ENCODE data around the gene WFDC2.

Gene WFDC2, protein sequence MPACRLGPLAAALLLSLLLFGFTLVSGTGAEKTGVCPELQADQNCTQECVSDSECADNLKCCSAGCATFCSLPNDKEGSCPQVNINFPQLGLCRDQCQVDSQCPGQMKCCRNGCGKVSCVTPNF

DNA sequence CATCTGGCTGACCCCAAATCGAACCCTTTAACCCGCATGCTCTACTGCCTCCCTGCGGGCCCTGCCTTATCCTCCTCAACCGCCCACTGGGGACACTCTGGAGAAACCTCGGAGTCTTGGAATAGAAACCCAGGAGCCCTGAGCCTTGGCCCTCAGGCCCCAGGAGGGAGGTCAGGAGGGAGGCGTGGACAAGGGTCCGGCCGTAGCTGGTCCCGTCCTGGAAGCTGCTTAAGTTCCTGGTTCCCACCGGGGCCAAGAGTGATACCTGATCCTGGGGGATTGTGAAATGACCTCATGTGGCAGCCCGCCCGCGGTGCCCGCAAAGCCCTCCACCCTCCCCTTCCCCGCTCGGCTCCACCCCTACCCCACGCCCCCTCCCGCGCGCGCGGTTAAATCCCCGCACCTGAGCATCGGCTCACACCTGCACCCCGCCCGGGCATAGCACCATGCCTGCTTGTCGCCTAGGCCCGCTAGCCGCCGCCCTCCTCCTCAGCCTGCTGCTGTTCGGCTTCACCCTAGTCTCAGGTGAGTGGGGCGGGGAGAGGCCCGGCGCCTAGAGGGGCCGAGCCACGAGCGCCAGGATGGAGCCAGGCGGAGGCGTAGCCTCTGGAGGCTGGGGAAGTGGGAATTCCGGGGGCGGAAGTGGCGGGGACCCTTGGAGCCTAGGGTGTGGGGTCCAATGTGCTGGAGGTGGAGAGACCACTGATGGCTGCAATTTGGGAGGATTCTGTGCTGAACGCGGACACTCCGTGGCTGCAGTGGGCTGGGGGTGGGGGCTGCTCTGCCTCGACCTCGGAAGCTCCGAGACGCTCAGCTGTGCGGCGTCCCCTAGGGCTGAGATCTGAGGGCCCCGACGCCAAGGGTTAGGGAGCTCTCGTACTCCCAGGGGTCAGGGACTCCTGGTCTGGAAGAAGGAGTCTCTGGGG, at the start of gene WFDC2:
TSS of gene WFDC2 (plus strand) at position 418 of the 926 bp plus-strand sequence. CDS start at position 447, 29 bp downstream.
- TF ChIP-seq, protein P1, sequence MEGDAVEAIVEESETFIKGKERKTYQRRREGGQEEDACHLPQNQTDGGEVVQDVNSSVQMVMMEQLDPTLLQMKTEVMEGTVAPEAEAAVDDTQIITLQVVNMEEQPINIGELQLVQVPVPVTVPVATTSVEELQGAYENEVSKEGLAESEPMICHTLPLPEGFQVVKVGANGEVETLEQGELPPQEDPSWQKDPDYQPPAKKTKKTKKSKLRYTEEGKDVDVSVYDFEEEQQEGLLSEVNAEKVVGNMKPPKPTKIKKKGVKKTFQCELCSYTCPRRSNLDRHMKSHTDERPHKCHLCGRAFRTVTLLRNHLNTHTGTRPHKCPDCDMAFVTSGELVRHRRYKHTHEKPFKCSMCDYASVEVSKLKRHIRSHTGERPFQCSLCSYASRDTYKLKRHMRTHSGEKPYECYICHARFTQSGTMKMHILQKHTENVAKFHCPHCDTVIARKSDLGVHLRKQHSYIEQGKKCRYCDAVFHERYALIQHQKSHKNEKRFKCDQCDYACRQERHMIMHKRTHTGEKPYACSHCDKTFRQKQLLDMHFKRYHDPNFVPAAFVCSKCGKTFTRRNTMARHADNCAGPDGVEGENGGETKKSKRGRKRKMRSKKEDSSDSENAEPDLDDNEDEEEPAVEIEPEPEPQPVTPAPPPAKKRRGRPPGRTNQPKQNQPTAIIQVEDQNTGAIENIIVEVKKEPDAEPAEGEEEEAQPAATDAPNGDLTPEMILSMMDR (IDR thresholded peaks at IDR 0.05): no peak

DNA sequence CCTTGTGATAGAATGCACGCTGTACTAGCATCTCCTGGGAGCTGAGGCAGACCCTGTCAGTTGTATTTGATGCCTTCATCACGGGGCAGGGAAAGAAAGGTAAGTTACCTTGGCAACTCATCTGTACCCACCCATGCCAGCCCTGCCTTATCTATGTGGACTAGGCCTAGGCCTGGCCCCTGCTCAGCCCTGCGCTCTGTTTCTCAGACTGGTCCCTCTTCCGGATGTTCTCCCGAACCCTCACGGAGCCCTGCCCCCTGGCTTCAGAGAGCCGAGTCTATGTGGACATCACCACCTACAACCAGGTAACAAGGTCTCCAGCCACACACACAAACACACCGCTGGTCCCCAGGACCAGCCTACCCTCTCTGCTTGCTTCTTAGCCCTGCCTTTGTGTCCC, 49.4 kb upstream of the WFDC2 start:
- TF ChIP-seq, protein P1 (IDR thresholded peaks at IDR 0.05): no peak

DNA sequence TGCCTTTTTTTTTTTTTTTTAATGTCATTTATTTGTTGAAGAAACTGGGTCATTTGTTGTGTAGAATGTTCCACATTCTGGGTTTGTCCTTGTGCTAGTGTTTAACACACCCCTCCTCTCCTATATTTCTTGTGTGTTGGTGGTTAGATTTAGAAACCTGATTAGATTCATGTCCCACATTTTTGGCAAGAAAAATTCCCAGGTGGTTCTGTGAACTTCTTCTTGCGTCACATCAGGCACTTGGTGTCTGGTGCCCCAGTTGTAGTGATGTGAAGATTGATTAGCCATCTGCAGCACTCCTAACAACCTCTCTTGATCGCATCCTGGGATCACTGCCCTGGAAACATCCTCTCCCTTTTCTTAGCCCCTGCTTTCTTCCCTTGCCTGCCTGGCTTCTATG, 45.9 kb upstream of the WFDC2 start:
- TF ChIP-seq, protein P1 (IDR thresholded peaks at IDR 0.05): no peak

DNA sequence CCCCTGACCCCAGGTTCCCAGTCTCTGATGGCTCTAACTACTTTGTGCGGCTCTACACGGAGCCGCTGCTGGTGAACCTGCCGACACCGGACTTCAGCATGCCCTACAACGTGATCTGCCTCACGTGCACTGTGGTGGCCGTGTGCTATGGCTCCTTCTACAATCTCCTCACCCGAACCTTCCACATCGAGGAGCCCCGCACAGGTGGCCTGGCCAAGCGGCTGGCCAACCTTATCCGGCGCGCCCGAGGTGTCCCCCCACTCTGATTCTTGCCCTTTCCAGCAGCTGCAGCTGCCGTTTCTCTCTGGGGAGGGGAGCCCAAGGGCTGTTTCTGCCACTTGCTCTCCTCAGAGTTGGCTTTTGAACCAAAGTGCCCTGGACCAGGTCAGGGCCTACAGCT, 44.0 kb upstream of the WFDC2 start:
- TF ChIP-seq, protein P1 (IDR thresholded peaks at IDR 0.05): no peak

DNA sequence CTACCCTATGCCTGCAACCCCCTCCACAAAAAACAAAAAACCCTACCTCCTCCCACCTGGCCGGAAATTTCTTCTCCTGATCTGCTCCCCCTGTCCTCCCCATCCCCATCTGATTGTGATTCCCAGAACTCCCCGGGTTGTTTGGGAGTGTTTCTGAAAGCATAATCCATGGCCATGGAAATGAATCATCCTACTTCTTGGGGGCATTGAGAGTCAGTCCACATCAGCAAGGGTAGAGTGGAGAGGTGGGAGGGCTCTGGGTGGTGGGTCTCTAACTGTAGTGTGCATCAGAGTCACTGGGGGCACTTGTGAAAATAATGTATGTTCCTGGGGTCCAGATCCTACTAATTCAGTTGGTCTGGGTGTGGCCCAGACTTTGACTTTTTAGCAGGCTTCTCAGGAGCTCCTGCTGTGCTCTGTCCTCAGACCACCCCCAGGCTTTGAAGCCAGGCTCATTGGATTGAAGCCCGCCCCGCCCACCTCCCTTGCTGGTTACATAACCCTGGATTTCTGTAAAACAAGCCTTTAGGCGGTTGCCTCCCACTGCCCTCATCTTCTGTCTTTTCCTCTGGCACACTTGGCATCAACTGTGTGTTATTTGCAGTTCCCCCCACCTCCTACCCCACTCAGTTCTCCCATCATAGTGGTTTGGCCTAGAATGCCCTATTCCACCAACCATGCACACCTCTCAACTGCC, 43.1 kb upstream of the WFDC2 start:
- TF ChIP-seq, protein P1 (IDR thresholded peaks at IDR 0.05): no peak

DNA sequence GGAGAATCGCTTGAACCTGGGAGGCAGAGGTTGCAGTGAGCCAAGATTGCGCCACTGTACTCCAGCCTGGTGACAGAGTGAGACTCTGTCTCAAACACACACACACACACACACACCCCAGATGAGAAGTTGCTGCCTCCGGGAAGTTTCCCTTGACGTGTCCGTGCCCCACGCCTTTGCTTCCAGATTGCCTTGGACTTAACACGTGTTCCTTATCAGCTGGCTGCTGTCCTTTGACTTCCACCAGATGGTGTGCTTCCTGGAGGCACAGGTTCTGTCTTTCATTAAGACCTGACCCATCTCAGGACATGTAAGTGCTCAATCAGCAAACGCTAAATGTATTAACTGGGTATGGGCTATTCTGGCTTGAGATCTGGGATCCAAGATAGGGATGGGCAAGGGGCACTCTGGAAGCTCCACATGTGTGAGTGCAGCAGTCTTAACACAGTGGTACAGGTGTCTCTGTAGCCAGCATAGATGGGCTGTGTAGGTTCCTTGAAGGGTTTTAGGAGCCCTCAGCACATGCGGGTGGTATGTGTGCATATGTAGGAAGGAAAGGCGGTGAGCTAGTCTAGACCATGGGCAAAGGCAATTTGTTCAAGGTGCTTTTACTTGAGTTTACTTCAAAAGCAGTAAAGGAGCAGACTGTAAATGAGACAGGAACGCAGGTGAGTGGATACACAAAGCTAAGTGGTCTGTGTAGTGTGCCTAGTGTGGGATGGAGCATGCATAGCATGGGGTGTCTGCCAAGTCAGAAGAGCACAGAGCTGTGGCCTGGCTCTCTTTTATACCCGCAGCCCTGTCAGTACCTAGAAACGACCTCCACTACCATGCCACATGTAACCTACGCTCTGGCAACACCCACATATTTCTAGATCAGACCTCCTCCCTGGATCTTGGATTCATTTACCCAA, 42.1 kb upstream of the WFDC2 start:
- TF ChIP-seq, protein P1 (IDR thresholded peaks at IDR 0.05): no peak

DNA sequence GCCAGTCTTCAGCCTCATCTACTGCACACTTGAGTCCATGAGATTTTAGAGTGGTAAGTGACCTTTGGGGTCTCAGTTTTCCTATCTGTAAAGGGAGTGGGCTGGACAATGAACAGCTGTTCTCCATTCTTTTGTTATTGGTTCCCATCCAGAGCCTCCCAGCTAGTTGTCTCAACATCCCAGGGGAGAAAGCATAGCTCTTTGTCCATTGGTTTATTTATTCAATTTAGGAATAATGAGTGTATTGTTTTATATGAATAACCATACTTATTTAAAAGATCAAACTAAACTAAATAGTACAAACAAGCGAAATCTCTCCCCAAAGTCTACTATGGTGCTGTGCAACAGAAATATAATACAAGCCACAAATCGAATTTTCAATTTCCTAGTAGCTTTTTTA, 39.9 kb upstream of the WFDC2 start:
- TF ChIP-seq, protein P1 (IDR thresholded peaks at IDR 0.05): no peak
